D721Med (cell line): ENCODE data around the gene MYOM1.

Experiments used
- DNase-seq: peaks from one replicate; pipeline ENCODE4 v3.0.0; 2011; ENCODE audit warnings: low spot score; ENCODE audit not compliant: insufficient read length
- FAIRE-seq: peaks from 2 replicates; lab custom pipeline; 2011; peaks lifted over from hg19 to GRCh38; lab: Jason Lieb, UNC
- CTCF ChIP-seq: IDR thresholded peaks from 2 replicates; pipeline ENCODE4 v1.5.1; 2012; ENCODE audit warnings: mild to moderate bottlenecking, control low read depth; ENCODE audit not compliant: insufficient read depth; ENCODE audit errors: missing control alignments

Gene MYOM1

GRCh38 chr18:3192752-3193151 lies 27.0 kb downstream of the MYOM1 start:
- DNase-seq, result no peak
- FAIRE-seq, result no peak
- TF ChIP-seq CTCF, result no peak

GRCh38 chr18:3192286-3192685 lies 27.5 kb downstream of the MYOM1 start:
- TF ChIP-seq CTCF, result no peak
- FAIRE-seq (peak; percentile 21), DNase-seq (no peak)

- no peak for TF ChIP-seq CTCF
- DNase-seq (no peak), FAIRE-seq (peak; percentile 69)
Measured at GRCh38 chr18:3190610-3191009, 29.2 kb downstream of the MYOM1 start.

GRCh38 chr18:3189884-3190283 lies 29.9 kb downstream of the MYOM1 start:
- no peak for DNase-seq
- peak; percentile 60 for FAIRE-seq
- no peak for TF ChIP-seq CTCF

GRCh38 chr18:3186678-3187658 lies 32.8 kb downstream of the MYOM1 start:
- no peak for DNase-seq
- TF ChIP-seq CTCF, result no peak
- FAIRE-seq, result peak; percentile 53

GRCh38 chr18:3184275-3184963 lies 35.3 kb downstream of the MYOM1 start:
- no peak for FAIRE-seq
- no peak for DNase-seq
- TF ChIP-seq CTCF, result no peak
